Measurements from ENCODE around the gene SYNPO.

Gene SYNPO

DNA sequence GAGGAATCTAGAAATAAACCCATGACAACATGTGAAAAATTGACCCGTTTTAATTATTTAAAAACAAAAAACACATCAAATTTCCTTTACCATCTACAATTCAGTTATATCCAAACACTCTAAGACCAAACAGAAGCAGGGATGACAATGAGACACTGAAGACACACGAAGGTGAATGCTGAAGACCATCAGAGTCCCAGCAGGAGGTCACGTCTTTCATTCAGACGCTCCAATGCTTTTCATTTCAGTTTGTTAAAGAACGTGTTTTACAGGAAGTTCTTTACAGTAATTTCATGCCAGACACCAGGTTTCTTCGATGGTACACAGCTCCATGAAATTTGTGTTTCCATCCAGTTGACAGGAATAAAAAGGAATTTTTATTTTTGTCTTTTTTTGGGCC lies 50.3 kb downstream of the SYNPO start:
- DNase-seq (ENCODE audit: low spot score) = no peak

DNA sequence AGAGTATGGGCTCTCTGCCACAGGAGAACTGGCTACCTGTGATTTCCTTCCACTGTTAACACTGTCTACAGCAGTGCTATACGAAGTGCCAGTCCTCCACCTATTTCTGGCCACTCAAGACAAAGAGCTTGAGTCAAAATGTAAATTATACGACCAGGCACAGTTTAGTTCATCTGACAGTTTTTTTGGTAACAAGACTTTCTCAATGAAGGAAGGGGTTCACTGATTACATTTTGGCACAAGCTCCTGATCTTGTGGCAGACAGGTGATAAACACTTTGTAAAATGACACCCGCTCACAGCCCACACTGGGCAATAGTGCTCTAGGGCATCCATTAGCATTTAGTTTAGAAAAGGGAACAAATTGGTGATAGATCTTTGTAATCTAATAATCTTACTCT lies 51.8 kb downstream of the SYNPO start:
- no peak for DNase-seq (ENCODE audit: low spot score)

DNA sequence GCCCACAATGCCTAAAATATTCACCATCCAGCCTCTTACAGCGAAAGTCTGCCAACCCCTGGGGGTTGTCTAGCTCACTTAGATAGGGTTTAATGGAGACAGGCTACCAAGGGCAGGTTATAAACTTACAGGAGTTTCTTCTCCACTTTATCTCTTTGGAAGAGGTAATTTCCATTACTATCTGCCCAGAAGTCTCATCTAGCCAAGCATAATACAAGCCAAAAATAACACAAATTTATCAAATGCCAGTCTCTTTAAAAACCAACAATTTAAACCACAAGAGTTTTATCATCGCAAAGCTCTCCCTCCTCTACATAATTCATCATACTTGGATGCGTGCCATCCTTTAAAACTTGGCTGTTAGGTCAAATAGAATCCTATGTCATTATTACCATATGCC lies 54.2 kb downstream of the SYNPO start:
- DNase-seq (ENCODE audit: low spot score) = peak; percentile 26

DNA sequence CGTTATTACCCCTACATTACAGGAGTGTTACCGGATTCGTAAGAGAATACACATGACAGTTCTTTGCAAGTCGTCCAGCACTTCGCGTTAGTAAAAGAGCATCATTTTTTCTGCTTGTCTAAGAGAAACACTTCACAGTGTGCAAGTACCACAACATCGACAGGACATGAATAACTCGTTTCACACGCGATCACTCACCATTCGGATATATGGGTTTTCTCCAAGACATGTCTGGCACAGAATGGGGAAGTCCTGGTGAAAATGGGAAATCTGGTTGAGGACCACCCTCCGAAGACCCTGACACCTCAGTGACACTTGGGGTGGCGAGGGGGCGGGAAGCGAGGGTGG lies 59.8 kb downstream of the SYNPO start:
- peak; percentile 8 for DNase-seq (ENCODE audit: low spot score)

DNA sequence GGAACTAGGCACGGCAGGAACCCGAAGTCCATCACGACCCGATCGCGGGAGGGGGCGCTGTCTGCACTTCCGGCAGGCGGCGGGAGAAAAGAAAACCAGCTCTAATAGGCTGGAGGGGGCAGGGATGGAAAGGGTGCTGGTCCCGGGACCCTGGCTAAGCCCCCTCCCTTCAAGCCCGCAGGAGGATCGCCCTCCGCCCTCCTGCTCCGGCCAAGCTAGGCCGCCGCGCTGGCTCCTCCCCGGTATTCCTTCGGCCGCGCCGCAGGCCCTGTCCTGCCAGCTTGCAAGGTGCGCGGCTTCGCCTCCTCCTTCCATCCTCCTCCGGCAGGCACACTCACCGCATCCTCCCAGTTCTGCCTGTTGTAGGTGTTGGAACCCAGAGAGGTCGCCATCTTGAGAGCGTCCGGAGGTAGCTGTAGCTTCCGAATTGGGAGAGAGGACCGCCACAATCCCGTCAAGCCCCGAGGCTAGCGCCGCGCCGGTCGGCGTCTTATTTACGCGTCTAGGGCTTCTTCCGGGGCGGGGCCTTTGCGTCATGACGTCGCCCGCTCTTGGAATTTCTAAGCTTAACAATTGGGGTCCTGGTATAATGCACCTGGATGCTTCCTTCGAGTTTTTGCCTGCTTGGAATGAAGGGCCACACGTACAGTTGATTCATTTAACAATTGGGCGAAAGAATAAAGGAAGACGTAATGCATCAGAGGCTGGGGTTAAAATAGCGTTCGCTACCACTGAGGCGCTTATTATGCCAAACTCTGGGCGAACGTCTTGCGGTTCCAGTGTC lies 60.3 kb downstream of the SYNPO start, which contains the start of gene RBM22:
Gene RBM22, minus strand, starts transcription at position 469 of the 784 bp plus-strand sequence. Its CDS starts 77 bp downstream, at position 392.
- DNase-seq (ENCODE audit: low spot score) = peak; percentile 77

DNA sequence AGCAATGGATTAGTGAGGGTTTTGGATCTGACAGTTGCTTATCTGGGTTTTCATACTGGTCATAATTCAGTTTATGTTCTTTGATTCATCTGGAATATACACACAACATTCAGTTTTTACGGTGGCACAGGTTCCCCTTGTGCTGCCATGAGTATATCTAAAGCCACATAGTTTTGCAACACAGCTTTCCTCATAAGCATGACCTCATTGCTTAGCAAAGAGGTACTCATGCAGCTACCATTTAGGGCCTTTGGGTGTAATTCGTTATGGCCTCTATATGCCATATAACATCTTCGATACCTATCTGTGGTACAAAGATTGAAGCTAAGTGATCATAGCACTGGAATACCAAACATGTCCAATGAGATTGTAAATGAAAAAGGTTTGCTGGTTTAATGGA lies 63.3 kb downstream of the SYNPO start:
- no peak for DNase-seq (ENCODE audit: low spot score)

DNA sequence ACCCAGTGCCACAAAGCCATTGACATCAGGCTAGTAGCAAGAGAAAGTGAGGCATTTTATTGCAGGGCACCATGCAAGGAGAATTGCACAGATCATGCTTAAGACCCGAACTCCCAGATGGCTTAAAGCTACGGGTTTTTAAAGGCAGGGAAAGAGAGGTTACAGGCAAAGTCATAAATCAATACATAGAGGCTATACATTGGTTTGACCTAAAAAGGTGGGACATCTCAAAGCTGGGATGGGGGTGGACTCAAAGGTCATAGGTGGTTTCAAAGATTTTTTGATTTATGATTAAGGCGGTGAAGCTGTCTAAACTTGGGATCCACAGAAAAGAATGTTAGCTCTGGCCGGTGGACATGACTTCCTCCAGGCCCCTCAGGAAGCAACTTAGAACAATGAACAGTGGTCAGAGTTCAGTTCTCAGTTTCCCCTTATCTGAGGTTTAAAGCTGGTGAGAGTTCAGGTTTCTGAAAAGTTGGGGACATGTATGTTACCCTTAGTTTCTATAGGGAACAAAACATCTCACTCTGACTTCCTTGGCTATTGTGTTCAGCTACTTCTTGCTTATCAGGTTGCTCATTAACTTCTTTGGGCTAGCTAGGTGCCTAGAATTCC lies 66.4 kb downstream of the SYNPO start:
- DNase-seq (ENCODE audit: low spot score) = no peak
